NCI-H146 treated with DMSO at 0.1 percent for 48 hours (cell line): ENCODE results near the gene RACGAP1.

Experiments
- DNase-seq: peaks from one replicate; lab custom pipeline; 2025; ENCODE audit not compliant: unreplicated experiment; lab: John Stamatoyannopoulos, UW

Gene RACGAP1

DNA sequence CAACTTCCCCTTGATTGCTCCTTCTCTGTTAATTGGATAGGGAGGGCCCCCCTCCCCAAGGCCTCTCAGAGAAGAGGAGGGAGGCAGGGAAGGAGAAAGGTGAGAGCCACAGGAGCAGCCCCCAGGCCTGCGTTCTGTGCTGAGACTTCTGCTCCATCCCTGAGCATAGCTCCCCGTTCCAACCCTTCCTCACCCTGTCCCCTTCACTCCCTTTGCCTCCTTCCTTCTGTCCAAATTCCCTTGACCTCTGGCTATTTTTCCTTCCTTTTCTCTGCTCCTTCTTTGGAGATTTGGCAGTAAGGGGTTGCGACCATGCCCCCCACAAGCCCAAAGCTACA, 31.3 kb upstream of the RACGAP1 start:
- DNase-seq, result no peak

- DNase-seq, result peak; percentile 59
These were observed 30.7 kb upstream of the RACGAP1 start for GRCh38 chr12:50055831-50056638.

DNA sequence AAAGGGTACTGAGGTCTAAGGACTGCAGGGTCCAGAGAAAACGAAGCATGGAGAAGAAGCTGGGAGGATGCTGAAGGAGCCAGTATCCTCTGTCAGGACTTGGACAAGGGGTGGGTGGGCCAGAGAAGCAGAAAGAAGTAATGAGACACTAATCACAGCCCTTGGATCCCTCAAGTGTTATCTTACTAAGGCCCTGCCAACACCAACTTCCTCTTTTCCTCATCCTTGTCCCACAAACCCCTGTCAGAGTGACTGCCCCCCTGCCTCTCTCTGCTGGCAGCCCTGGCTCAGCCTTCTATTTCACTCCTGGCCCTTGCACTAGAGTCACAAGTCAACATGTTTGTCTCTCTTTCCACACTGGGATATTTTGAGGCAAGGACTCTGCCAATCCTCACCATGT, 28.3 kb upstream of the RACGAP1 start:
- DNase-seq, result no peak

- DNase-seq, result no peak
These were observed 27.7 kb upstream of the RACGAP1 start for GRCh38 chr12:50052964-50053363.

GRCh38 chr12:50052544-50052943, 27.2 kb upstream of the RACGAP1 start:
- no peak for DNase-seq

GRCh38 chr12:50051101-50051806, 26.0 kb upstream of the RACGAP1 start:
- no peak for DNase-seq

DNA sequence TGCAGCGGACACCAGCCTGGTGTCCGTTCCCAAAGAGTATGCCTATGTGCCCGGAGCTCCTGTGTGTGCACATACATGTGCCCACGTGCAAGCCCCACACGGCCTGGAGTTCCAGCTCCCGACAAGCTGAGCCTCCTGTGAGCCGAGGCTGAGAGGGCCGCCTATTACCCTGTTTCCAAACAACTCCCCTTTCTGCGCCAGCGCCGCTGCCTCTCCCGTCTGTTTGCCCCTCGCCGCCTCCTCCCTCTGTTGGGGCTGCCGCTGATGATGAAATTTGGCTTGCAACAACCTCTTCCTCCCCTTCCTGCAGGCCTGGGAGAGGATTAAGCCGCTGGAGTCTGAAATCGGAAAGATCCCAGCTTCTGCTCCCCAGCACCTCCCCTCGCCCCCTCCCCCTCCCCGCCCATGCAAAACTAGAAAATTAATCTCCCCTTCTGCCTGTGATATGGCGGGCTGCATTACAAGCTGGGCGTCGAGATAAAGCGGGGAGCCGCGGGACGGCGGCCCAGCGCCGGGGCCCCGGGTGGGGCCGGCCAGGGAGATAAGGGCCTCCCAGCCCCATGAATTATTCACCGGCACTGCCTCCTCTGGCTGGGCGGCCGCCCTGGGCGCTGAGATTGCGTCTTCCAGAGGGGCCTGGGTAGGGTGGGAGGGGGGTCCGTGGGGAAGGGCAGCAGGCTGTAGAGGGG, 25.3 kb upstream of the RACGAP1 start:
- no peak for DNase-seq

DNA sequence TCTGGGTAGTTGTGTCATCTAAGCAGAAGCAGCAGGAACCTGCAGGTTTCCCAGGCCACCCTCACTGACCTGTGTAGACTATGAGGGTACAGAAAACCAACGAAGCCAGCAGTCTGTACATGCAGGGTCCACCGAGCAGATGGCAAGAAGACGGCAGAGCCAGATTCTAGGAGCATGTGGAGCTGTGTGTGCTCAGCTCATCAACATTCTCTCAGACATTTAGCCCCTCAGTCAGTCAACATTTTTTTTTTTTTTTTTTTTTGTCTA, 24.8 kb upstream of the RACGAP1 start:
- DNase-seq, result no peak

GRCh38 chr12:50049254-50050118, 24.2 kb upstream of the RACGAP1 start:
- peak; percentile 19 for DNase-seq

DNA sequence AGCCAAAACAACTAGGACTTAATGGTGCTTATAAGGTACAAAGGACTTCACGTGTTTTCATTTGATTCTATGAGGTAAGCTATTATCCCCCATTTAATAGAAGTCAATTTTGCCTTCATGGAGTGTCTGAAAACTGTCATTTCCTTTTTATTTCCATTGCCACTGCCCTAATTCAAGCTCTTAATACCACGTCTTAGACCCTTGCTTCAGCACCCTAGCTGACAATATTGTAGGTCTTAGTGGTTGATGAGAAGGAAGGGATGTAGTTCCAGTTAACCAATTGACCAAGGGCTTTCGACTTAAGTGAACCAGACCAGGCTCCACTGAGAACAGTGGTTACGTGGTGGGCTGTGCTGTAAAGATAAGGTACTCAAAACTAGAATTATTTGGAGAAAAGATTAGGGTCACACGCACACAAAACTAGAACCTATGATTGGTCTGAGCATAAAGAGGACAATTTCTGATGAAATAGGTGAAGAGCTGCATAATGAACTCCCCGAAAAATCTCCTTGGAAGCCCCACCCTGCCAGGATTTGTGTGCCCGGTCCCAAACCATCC, 22.5 kb upstream of the RACGAP1 start:
- no peak for DNase-seq

DNA sequence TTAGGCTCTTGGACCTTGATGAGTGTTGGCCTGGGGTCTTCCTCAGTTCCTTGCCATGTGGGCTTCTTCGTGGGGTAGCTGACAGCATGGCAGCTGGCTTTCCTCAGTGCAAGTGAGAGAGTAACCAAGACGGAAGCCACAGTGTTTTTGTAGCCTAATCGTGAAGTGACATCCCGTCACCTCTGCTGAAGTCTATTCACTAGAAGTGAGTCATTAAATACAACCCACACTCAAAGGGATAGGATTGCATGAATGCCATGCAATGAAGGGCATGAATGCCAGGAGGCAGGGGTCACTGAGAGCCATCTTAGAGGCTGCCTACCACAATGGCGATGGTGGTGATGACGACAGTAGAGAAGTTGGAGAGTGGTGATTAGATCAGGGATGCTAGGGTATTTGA, 18.6 kb upstream of the RACGAP1 start:
- no peak for DNase-seq

DNA sequence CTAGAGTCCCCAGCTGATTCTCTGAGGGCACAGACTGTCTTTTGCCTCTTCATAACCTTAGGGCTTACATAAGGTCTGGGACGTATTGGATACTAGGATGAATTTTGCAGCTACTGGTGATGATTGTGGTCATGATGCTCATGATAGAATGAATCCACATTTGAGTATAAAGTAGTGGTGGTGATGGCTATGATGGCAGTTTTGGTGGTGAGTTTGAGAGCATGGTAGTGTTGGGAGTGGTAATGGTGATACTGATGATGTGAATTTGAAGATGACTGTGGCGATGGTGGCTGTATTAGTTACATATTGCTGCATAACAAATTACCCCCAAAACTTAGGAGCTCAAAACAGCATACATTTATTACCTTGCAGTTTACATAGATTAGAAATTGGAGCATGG, 18.0 kb upstream of the RACGAP1 start:
- no peak for DNase-seq

GRCh38 chr12:50042693-50043092, 17.4 kb upstream of the RACGAP1 start:
- DNase-seq, result no peak

DNA sequence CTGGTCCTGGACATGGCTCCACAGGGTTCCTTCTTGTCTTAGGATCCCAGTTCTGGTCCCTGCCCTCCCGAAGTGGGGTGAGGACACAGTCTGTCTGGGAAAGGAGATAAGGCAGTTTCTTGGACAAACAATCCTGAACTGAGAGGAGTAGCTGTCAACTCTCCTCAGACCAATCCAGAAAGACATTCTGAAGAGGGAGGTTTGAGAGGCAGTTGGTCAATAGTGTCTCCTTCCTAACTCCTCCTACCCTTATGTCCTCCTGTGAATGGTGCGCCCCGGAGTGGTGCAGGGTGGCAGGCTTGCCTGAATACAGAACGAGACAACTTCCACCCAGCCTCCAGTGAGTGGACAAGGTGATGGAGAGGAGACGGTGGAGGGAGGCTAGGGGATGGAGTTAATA, 16.7 kb upstream of the RACGAP1 start:
- no peak for DNase-seq

GRCh38 chr12:50041062-50041860, 16.0 kb upstream of the RACGAP1 start:
- DNase-seq, result no peak

DNA sequence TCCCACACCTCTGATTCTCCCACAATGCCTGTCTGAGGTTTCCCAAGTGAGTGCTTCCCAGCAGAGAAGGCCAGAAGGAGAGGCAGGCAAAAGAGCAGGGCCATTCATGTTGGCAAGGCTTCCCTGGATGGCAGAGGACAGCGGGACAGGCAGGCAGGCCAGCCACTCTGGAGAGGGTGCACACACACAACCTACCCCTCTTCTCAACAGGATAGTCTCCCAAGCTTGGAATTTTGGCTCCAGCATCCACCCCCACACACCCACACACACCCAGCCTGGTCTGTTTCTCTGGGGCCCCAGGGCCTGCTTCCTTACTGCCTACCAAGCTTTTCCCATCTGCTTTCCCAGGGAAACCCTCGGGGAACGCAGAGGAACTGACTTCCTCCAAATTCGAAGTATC, 15.4 kb upstream of the RACGAP1 start:
- DNase-seq, result no peak

DNA sequence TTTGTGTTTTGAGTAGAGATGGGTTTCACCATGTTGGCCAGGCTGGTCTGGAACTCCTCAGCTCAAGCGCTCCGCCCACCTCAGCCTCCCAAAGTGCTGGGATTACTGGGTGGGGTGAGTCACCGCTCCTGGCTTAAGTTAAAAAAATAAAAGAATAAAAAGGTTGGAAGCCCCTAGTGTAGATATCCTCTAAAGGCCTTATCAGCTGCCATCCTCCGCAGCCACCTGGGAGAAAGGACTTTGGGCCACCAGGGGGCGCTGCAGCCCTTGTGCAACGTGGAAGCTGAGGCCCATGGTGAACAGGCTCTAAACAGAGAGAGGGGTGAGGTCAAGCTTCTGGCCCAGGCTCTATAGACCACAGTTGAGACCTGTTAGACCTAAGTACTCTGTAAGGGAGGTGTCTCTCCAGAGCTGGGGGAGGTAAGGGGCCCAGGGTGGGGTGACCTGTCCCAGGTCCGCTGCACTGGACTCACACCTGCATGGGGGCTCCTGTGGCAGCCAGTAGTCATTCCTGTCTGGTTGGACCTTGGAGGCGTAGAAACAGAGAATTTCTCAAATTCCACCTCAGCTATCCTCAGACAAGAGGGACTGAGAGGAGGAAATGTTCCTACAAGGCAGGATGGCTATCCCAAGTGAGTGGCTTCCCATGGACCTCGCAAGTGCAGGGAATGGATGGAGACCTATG, 14.0 kb upstream of the RACGAP1 start:
- peak; percentile 56 for DNase-seq

- DNase-seq, result no peak
These were observed 13.0 kb upstream of the RACGAP1 start for GRCh38 chr12:50038336-50038735.

- no peak for DNase-seq
These were observed 7.7 kb upstream of the RACGAP1 start for GRCh38 chr12:50032854-50033581.
